Vagina (tissue), 2 donors: ENCODE data around the gene PCDHGB4. TPM values are rescaled to one million over a fixed set of nuclear protein-coding genes. Genes with fewer than 3 reads are reported as not detected.
"Not testable (repeated sequence)": the region's sequence is repeated elsewhere in the genome, so short reads cannot be mapped to it uniquely, and the experiment has no call there.

ENCODE experiments used
- DNase-seq, 2 donors: peaks; one replicate each; pipeline ENCODE4 v3.0.0-alpha.2; 2017; ENCODE audit errors: extremely low spot score in 2 of 2
- H3K27ac ChIP-seq: fragments of 200-600 bp; sonication (generic); one replicate; pipeline ENCODE4 v1.5.1; 2019
- H3K27me3 ChIP-seq: fragments of 200-600 bp; sonication (generic); one replicate; pipeline ENCODE4 v1.5.1; 2019
- H3K36me3 ChIP-seq, 2 donors: fragments of 200-600 bp; sonication (generic); one replicate each; pipeline ENCODE4 v1.5.1; 2017 to 2019
- H3K4me1 ChIP-seq: fragments of 200-600 bp; sonication (generic); one replicate; pipeline ENCODE4 v1.5.1; 2019
- H3K4me3 ChIP-seq, 2 donors: fragments of 200-600 bp; sonication (generic); 1 replicate in 1 of 2; 2 replicates in 1 of 2; pipeline ENCODE4 v1.5.1; 2016 to 2019
- H3K9me3 ChIP-seq: fragments of 200-600 bp; sonication (generic); one replicate; pipeline ENCODE4 v1.5.1; 2019
- CTCF ChIP-seq, 3 experiments: fragments of 450-650 bp in 2 of 3; fragments of 200-600 bp in 1 of 3; sonication (generic) in 1 of 3; IDR thresholded peaks; one replicate each; pipeline ENCODE4 v1.5.1; 2017 to 2019; ENCODE audit warnings: antibody characterized with exemption in 3 of 3, mild to moderate bottlenecking in 2 of 3, moderate library complexity in 2 of 3
- POLR2A ChIP-seq, 2 donors: fragments of 450-650 bp; IDR thresholded peaks; one replicate each; pipeline ENCODE4 v1.6.1; 2017; ENCODE audit warnings: antibody characterized with exemption in 2 of 2, mild to moderate bottlenecking in 2 of 2, moderate library complexity in 2 of 2
- POLR2AphosphoS5 ChIP-seq, 2 donors: sonication (generic); formaldehyde crosslinking; IDR thresholded peaks; one replicate each; pipeline ENCODE4 v1.9.0; 2017; ENCODE audit warnings: antibody characterized with exemption in 2 of 2, mild to moderate bottlenecking in 2 of 2, low read depth in 1 of 2; ENCODE audit not compliant: insufficient read depth in 1 of 2
- intact Hi-C: fragments of 100-400 bp; cut with DNase I; formaldehyde crosslinking; loops from one replicate; pipeline ENCODE4 v1.15.1; 2023
- total RNA-seq: library from RNA; depleted of rRNA; stranded (reverse); fragments of >200 nt; gene quantifications from one replicate; pipeline ENCODE4 v1.2.3, GENCODE V29; 2016

The PCDHGB4 gene
- total RNA-seq, 1 donor from 2014 or later, result 10.3 TPM

- DNase-seq, result no peak
- TF ChIP-seq CTCF (IDR thresholded peaks at IDR 0.05), result no peak
- TF ChIP-seq POLR2AphosphoS5 (IDR thresholded peaks at IDR 0.05; ENCODE audit: insufficient read depth in 1 of 2, low read depth in 1 of 2), result no peak
- no peak for TF ChIP-seq POLR2A (IDR thresholded peaks at IDR 0.05)
- peaks cover 74% of the 10 kb centered on the region for H3K9me3 ChIP-seq
- intact Hi-C loops, result no loop called here
- no peaks in the 10 kb centered on the region for H3K27me3 ChIP-seq
- H3K4me1 ChIP-seq, result no peaks in the 10 kb centered on the region
- peaks cover 0 to 9% of the 10 kb centered on the region in 2 donors for H3K36me3 ChIP-seq
- H3K4me3 ChIP-seq, result no peak within 1 kb of the TSS
- H3K27ac ChIP-seq, result no peak within 1 kb of the TSS
Measured at GRCh38 chr5:141392429-141393198, 5.1 kb downstream of the PCDHGB4 start, which contains the start of gene PCDHGA8. TSS of gene PCDHGA8 (plus strand) at chr5:141392633. CDS start at chr5:141392814, 181 bp downstream.

GRCh38 chr5:141393267-141393666 is 5.8 kb downstream of the PCDHGB4 start:
- TF ChIP-seq POLR2AphosphoS5 (IDR thresholded peaks at IDR 0.05; ENCODE audit: insufficient read depth in 1 of 2, low read depth in 1 of 2), result no peak
- TF ChIP-seq CTCF (IDR thresholded peaks at IDR 0.05), result no peak
- TF ChIP-seq POLR2A (IDR thresholded peaks at IDR 0.05), result no peak
- no peaks in the 10 kb centered on the region for H3K27me3 ChIP-seq
- intact Hi-C loops, result no loop called here

GRCh38 chr5:141394401-141395187 is 7.1 kb downstream of the PCDHGB4 start:
- H3K4me3 ChIP-seq, H3K27ac ChIP-seq, intact Hi-C loops, H3K4me1 ChIP-seq, H3K27me3 ChIP-seq, DNase-seq: not testable (repeated sequence)
- Histone ChIP-seq H3K36me3 (peaks cover 0 to 20% of the 10 kb centered on the region in 2 donors), H3K9me3 (peaks cover 74% of the 10 kb centered on the region)

More at GRCh38 chr5:141393267-141393666, 5.8 kb downstream of the PCDHGB4 start:
- Histone ChIP-seq H3K9me3 (peaks cover 75% of the 10 kb centered on the region), H3K27ac (no peak overlapping the region), H3K36me3 (peaks cover 0 to 9% of the 10 kb centered on the region in 2 donors), H3K4me1 (no peaks in the 10 kb centered on the region), H3K4me3 (no peak overlapping the region)
- no peak for DNase-seq

GRCh38 chr5:141397756-141398551 is 10.5 kb downstream of the PCDHGB4 start, which contains the start of gene PCDHGB5:
TSS of gene PCDHGB5 (plus strand) at chr5:141397947. CDS start at chr5:141398128, 181 bp downstream.
- H3K27ac ChIP-seq, intact Hi-C loops, H3K4me1 ChIP-seq, DNase-seq, H3K27me3 ChIP-seq: not testable (repeated sequence)
- Histone ChIP-seq H3K36me3 (peaks cover 0 to 21% of the 10 kb centered on the region in 2 donors), H3K9me3 (peaks cover 70% of the 10 kb centered on the region), H3K4me3 (peak within 1 kb of the TSS in 1 of 2 donors; percentile 19)
- peak in 2 of 3 experiments; percentile 10 to 24 for TF ChIP-seq CTCF (IDR thresholded peaks at IDR 0.05)

GRCh38 chr5:141398608-141399007 is 11.1 kb downstream of the PCDHGB4 start:
- TF ChIP-seq POLR2A (IDR thresholded peaks at IDR 0.05), result no peak
- TF ChIP-seq POLR2AphosphoS5 (IDR thresholded peaks at IDR 0.05; ENCODE audit: insufficient read depth in 1 of 2, low read depth in 1 of 2), result no peak
- TF ChIP-seq CTCF (IDR thresholded peaks at IDR 0.05), result no peak
- no peak for DNase-seq
- H3K4me1 ChIP-seq, result no peaks in the 10 kb centered on the region
- intact Hi-C loops, result no loop called here
- H3K27ac ChIP-seq, result no peak overlapping the region
- peaks cover 70% of the 10 kb centered on the region for H3K9me3 ChIP-seq
- no peaks in the 10 kb centered on the region for H3K27me3 ChIP-seq
- peaks cover 0 to 20% of the 10 kb centered on the region in 2 donors for H3K36me3 ChIP-seq
- H3K4me3 ChIP-seq, result no peak overlapping the region
